ENCODE data around the gene FCER2.
A peak's percentile ranks its signal among the peaks of the same experiment; 100 is the strongest.

Gene FCER2

DNA sequence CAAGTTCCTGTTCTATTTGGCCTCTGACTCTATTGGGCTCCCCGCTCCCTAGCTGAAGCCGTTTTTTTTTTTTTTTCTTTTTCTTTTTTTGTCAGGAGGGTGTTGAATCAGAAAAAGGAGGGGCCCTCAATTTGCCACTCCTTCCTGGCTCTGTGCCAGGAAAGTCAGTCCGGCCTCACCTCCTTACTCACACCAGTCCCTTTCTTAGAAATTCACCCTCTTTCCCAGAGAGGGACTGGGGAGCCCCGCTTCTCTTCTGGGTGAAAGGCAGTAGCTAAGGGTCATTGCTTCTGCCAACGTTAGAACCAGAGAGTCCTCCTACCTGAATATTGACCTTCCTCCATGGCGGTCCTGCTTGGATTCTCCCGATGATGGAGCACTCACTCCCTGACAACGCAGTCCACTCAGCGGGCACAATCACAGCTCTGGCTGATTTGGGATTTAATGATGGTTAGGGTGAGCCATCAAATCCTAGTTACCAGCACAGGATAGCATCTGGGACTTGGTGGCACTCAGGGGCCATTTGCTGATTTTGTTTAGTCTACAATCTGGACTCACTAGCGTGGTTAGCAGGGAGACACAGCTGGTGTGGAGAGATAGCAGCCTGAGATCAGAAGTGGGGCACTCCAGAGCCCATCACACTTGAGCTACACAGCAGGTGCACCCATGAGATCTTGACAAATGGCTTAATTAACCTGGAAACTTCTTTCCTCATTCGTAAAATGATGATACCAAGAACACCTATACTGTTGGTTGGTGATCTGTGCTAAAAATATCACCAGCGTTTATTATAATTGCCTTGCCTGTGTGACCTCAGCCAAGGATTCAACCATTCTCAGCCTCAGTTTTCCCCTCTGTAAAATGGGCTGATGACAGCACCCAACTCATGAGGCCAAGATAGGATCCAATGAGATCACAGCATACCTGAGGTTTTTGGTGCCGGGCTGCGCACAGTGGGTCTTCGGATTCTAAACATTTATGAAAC, 2.2 kb downstream of the FCER2 start:
- no peak for DNase-seq

DNA sequence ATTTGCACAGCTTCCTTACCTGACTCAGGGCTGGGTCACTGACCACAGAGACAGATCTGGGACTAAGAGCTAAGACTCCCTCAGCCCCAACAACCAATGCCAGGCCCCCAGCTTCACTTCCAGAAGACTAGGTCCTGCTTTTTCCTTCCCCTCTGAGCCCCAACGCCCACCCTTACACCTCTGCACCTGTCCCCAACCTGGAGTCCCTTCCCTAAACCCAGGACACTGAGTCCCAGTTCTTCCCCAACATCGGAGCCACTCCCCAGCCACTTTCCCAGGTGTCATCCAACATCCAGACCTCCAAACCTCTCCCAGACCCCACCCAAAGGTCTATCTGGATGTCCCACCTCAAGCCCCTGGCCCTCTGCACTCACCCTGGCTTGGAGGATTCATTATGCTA, 2.9 kb downstream of the FCER2 start:
- no peak for DNase-seq

DNA sequence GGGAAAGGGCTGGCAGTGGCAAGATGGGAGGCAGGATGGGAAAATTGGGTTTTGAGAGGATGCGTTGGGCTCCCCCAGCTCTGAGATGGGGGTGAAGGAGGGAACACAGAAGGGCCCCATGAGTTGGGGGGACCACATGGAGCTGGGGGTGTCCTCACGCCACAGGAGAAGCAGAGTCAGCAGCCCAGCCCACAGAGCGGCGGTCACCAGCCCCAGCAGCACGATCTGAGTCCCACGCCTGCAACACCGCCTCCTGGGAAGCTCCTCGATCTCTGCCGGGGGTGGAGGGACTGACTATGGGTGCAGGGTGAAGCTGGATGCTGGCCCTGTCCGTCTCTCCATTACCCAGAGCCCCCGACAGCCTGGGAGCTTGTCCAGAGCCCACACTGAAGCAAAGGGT, 3.3 kb downstream of the FCER2 start:
- no peak for DNase-seq

DNA sequence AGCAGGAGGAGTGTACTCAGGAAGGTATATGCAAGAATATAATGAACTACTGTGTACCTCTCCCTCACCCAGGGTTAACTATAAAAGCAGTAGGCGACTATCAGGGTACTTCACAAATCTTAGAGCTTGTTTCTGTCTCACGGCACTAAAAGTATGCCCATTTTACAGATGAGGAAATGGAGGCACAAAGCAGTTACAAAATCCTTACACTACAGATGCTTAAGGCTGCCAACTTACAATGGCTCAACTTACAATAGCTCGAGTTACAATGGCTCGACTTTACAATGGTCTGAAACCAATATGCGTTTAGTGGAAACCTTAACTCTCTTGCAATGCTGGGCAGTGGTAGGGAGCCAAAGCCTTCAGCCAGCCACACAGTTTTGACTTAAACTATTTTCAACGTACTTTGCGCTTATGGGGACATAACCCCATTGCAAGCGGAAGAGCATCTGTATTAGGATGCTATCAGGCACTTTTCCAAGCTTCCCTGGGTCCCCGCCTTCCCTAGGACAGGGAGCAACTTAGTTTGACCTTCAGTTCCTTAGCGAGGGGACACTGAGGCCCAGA, 4.1 kb downstream of the FCER2 start:
- DNase-seq: no peak

DNA sequence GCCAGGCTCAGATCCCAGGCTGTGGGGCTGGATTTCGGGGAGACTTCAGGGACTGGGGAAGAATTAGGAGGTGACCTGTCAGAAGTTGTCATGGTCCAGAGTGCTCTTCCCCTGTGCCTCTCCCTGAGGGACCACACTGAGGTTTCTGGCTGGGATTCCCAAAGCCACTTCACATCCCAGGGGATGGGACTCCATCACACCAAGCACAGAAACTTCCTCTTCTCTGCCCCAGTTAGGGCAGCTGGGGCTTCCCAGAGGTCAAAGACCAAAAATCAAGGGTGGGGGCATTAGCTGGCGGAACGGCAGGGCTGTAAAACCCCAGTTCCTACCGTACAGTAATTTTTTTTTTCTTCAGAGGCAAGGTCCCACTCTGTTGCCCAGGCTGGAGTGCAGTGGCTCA, 7.4 kb downstream of the FCER2 start:
- DNase-seq: no peak

DNA sequence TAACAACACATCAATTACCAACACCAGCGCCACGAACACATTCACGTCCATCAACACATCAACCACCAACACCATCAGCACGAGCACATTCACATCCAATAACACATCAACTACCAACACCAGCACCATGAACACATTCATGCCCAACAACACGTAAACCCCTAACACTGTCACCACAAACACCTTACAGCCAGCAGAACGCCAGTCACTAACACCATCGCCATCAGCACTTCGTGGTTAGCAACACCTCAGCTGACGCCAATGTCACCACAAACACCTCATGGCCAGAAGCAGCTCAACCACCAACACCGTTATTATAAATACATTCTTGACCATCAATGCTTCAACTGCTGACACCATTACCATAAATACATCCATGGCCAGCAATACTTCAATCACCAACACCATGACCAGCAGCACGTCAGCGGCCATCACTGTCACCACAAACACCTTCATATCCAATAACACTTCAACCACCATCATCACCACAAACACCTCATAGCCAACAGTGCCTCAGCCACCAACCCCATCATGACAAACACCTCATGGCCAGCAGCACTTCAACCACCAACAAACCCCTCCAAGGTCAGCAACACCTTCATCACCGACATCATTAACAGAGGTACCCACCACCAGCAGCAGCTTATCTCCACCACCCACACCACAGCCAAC, 9.4 kb downstream of the FCER2 start:
- no peak for DNase-seq

DNA sequence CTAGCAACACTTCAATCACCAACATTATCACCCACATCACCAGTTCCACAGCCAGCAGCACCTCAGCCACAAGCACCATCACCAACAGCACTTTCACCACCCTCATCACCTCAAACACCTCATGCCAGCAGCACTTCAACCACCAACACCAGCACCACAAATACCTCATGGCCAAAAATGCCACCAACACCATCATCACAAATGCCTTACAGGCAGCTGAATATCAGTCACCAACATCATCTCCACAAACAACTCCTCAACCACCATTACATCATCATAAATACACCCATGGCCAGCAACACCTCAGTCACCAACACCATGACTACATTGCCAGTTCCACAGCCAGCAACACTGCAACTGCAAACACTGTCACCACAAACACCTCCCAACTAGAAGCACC, 10.4 kb downstream of the FCER2 start:
- no peak for DNase-seq

DNA sequence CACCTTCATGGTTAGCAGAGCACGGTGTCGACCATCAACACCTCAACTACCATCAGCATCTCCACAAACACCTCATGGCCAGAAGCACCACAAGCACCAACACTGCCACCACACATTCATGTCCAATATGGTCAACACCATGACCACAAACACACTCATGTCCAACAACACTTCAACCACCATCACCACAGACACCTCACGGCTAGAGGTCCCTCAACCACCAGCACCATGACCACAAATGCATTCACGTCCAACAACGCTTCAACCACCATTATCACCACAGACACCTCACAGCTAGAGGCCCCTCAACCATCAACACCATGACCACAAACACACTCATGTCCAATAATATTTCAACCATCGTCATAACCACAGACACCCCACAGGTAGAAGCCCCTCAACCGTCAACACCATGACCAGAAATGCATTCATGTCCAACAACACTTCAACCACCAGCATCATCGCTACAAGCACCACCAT, 11.1 kb downstream of the FCER2 start:
- no peak for DNase-seq

DNA sequence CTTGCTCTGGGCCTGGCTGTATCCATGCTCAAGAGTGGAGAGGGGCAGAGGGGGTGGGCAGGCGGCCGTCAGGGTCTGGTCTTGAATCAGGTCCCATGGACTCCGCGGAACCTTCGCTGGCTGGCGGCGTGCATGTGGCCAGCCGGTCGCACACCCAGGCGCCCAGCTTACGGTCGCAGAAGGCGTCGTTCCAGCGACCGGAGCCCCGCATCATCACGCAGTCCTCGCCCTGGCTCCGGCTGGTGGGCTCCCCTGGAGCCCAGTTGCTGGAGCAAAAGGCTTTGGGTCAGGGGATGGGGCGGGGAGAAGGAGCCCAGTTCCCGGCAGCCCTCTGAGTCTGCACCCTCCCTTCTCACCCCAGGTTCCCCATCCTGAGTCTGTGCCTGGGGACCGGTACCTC, 12.8 kb downstream of the FCER2 start:
- DNase-seq: no peak

DNA sequence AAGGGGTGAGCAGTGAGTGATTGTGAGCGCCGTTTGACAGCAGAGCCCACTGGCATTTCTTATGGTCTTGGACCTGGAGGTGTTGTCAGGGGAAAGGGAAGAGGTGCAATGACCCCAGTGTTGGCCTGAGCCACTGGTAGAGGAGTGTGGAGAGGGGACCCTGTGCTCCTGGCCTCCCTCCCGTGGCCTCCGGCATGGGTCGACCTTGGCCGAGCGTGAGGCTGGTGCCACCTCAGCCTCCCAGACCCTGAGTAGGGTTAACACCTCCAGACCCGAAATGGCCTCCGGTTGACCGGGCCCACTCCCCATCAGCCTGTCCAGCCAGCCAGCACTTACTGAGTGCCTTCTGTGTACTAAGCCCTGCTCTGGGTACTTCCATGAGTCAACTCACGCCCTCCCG, 14.8 kb downstream of the FCER2 start:
- DNase-seq: no peak

DNA sequence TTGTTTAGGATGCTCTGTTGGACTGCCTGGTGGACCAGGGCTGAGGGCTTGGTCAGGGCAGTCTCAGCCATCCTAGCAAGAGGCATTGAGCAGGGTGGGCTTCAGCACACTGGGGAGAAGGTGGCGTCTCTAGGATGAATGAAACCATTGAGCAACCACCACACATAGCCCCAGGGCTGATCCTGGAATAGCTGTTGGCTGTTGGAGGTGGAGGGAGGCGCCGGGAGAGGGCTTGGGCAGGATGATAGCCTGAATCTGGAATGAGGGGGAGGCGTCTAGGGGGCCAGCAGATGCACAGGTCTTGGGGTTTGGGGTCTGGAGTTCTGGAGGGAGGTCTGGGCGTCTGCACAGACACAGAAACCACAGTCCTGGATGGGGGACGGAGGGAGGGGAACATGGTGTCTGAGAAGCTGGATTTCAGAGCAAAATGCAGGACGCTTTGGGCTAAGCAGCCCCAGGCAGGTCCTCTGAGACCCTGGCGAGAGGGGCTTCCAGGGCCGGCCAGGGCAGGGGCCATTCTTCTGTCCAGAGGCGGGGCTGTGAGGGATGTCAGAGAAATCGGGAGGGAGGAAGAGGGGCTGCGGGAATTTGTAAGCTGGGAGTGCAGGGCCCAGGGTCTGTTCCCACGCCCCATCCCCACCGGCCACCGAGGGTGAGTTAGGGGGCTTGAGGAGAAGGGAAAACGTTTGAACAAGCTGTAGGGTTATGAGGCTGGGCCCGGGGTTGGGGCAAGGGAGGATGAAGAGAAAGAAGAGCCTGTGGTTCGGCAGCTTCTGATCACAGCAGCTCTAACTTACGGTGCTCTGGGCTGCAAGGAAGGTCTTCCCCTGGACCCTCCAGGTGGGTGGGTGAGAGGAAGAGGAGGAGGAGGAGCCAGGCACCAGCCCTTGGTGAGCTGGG, 16.1 kb downstream of the FCER2 start:
- DNase-seq: no peak

DNA sequence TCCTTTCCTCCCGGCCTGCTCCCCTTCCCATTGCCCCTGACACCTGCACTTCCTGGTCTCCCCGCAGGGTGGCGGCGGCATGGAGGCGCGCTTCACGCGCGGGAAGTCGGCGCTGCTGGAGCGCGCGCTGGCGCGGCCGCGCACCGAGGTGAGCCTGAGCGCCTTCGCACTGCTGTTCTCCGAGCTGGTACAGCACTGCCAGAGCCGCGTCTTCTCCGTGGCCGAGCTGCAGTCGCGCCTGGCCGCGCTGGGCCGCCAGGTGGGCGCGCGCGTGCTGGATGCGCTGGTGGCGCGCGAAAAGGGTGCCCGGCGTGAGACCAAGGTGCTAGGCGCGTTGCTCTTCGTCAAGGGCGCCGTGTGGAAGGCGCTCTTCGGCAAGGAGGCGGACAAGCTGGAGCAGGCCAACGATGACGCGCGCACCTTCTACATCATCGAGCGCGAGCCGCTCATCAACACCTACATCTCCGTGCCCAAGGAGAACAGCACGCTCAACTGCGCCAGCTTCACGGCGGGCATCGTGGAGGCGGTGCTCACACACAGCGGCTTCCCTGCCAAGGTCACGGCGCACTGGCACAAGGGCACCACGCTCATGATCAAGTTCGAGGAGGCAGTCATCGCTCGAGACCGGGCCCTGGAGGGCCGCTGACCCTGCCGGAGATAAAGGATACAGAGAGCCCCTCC, 19.6 kb downstream of the FCER2 start:
- no peak for DNase-seq

DNA sequence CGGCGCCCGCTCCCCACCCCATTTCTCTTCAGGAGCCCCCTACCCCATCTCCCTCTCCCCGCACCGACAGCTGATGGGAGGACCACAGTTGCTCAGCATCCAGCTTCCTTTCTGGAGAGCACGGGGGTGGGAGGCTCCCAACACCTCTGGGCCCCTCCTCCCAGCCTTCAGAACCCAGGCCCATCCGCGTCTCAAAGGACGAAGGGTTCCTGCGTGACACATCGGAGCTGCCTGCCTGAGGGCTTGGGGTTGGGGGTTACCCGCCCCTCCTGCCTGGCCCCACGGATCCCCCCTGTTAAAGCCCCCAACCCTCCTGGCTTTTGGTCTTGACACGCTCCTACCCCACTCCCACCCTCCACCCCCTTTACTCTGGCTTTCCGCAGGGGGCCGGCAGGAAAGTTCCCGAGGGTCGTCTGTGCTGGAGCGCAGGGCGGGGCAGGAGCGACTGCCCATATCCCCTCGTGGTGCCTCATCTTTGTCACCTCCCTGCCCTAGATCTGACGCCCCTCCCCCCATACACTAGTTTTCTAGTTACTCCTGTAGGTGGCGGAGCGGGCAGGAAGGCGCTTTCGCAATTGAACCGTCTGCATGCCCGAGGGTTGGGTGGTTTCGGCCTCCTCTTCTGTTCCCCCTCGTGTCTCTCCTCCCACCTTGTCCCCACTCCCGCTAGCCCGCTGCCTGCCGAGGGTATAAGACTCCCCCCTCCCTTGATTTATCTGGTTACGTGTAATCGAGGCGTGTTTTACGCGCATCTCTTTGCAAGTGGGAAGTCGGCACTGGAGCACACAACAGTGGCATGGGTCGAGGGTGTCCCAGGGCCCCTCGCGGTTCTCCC, 20.4 kb downstream of the FCER2 start:
- DNase-seq: peak; percentile 90

DNA sequence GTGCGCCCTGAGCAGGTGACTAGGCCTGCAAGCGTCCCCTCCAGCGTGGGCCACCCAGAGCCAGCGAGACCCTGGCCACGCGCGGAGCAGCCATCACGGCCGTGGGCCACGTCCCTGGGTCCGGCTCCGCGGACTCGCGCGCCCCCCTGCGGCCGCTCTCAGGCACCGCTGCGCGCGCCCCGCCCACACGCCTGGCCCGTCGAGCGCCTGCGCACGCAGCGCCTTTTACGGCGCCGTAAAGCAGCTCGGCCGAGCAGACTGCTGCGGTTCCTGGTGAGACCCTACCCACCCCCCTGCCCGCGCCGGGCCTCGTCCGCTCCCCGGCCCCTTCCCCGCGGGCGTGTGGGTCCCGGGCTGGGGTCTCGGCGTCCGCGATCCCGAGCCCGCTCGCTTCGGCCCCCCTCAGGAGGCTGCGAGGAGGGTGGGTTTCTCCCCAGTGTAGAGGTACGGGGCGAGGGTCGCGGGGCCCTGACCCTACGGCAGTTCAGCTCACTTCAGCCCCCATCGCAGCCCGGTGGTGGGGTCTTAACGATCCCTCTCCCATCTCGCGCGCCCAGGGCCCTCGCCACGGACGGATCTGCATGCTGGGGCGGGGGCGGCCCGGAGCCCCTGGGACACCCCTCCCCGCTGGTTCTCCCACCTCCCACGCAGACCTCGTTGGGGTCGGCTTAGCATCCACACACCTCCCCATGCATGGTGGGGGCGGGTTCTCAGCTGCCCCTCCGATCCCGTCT, 21.2 kb downstream of the FCER2 start, which contains the start of gene TRAPPC5:
Gene TRAPPC5 (plus strand): TSS at position 228 of the 734 bp plus-strand sequence. CDS start 1,421 bp downstream, outside the sequence.
- peak; percentile 90 for DNase-seq

DNA sequence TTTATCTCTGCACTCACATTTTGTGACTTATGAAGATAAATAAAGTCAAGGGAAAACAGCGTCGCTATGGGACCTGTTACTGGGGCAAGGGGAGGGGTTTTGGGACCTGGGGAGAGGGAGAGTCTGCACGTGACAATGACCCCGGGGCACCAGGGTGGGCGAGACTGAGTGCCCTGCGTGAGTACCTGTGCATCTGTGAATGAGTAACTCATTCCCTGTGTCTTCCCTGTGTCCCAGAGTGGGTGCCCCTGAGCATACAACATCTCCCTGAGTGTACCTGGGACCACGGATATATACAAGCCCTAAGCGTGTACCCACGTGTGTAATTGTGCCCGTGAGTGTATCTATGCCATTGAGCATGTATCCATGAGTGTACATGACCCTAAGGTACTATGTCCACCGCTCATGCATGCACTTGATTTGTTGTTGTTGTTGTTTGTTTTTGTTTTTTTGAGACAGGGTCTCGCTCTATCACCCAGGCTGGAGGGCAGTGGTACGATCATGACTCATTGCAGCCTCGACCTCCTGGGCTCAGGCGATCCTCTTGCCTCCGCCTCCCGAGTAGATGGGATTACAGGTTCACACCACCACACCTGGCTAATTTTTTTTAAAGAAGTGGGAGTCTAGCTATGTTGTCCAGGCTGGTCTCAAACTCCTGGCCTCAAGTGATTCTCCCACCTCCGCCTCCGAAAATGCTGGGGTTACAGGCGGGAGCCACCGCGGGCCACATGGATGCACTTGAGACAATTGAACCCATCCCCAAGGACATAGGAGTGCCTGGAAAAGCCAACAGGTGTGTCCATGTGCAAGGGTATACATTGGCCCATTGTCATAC, 21.9 kb downstream of the FCER2 start:
- DNase-seq: no peak

DNA sequence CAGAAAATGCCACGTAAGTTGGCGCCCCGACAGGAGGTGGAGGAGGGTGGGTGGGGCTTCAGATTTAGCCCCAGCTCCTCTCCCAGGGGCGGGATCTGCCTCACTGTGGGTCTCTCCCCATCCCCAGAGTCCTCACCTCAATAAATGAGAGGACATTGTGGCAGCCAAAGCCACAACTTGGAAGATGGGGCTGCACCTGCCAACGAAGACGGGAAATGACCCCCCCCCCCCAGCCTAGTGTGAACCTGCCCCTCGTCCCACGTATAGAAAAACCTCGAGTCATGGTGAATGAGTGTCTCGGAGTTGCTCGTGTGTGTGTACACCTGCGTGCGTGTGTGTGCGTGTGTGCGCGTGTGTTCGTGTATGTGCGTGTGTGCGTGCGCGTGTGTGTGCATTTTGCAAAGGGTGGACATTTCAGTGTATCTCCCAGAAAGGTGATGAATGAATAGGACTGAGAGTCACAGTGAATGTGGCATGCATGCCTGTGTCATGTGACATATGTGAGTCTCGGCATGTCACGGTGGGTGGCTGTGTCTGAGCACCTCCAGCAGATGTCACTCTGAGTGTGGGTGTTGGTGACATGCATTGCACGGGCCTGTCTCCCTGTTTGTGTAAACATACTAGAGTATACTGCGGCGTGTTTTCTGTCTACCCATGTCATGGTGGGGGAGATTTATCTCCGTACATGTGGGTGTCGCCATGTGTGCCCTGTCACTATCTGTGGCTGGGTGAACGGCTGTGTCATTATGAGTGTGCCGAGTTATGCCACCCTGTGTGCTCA, 22.8 kb downstream of the FCER2 start:
- DNase-seq: peak; percentile 79

DNA sequence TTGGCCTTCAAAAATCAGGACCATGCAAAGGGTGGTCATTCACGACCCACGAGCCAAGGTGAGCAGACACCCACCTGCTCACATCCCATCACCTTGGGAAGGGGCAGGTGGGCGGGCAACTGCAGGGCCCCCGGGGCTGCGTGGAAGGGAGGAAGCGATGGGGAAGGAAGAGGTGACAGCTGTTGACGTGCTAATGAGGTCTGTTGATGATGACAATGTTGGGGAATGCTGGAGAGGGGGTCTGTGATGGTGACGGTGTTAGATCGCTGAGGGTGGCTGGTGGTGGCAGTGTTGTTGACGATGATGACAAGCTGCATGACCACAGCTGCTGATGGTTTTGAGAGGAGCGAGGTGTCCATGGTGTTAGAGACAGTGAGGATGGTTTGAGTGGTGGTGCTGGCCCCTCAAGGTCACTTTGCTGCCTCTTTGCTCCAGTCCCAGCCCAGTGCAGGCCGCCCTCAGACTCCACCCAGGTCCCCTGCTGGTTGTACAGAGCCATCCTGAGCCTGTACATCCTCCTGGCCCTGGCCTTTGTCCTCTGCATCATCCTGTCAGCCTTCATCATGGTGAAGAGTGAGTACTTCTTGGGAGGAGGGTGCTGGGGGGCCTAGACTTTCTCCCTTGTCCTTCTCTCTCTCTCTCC, 24.1 kb downstream of the FCER2 start:
- no peak for DNase-seq

DNA sequence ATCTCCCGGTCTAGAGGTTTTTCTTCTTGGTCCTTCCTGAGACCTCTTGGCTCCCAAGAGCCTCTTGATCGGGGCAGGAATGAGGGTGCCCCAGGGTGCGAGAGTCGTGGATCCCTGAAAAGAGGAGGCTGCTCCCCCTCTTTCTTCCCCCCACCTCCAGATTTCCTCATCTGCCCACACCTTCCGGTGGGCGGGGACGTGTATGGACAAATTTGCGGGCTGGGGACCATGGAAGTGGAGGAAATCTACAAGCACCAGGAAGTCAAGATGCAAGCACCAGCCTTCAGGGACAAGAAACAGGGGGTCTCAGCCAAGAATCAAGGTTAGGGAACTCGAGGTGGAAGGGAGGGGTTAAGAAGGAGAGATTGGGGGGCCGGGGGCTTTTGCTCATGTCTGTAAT, 25.1 kb downstream of the FCER2 start, which contains the start of gene MCEMP1:
Gene MCEMP1 (plus strand): TSS at position 237 of the 400 bp plus-strand sequence. CDS start 31 bp downstream, at position 268.
- DNase-seq: no peak
